Caco-2 (cell line): ENCODE results near the gene OGFOD1. TPM values are rescaled to one million over a fixed set of nuclear protein-coding genes. Genes with fewer than 3 reads are reported as not detected.

Source experiments
- BruUV-seq: library from RNA; stranded (reverse); fragments of 400-500 nt; replicated peaks from 2 replicates; lab custom pipeline; 2021; lab: Mats Ljungman, UMichigan
- CTCF ChIA-PET: fragments of 300-600 bp; sonication (Branson Sonifier 250); formaldehyde crosslinking; loops from one replicate; lab custom pipeline; 2022; ENCODE audit warnings: antibody characterized with exemption; lab: Charles Lee
- POLR2A ChIA-PET: fragments of 300-600 bp; sonication (Branson Sonifier 250); formaldehyde crosslinking; loops from one replicate; lab custom pipeline; 2022; ENCODE audit warnings: antibody characterized with exemption; lab: Charles Lee
- DNase-seq, 2 experiments: peaks; one replicate each; pipeline versions ENCODE4 v3.0.0 to v3.0.0-alpha.2; 2020 to 2022
- H3K27me3 ChIP-seq: replicated peaks from 2 replicates; pipeline ENCODE4 v1.6.0; 2011; ENCODE audit warnings: low read length; ENCODE audit not compliant: control insufficient read depth, insufficient read depth
- H3K36me3 ChIP-seq: 2 replicates; pipeline ENCODE4 v1.5.1; 2011; ENCODE audit warnings: low read length; ENCODE audit not compliant: control insufficient read depth, insufficient read depth
- H3K4me1 ChIP-seq: fragments of 250-450 bp; sonication (Bioruptor Pico); 2 replicates; pipeline ENCODE4 v1.5.1; 2020; ENCODE audit warnings: mild to moderate bottlenecking
- H3K4me3 ChIP-seq: 2 replicates; pipeline ENCODE4 v1.5.1; 2011; ENCODE audit warnings: low read depth, mild to moderate bottlenecking, control low read depth, low read length
- H3K9me3 ChIP-seq: fragments of 250-450 bp; sonication (Bioruptor Pico); 2 replicates; pipeline ENCODE4 v1.5.1; 2020; ENCODE audit warnings: mild to moderate bottlenecking, moderate library complexity
- H3K27ac Mint-ChIP-seq: one replicate; pipeline ENCODE4 v1.8.0; 2022; ENCODE audit warnings: mixed read lengths; ENCODE audit not compliant: unreplicated experiment
- H3K27me3 Mint-ChIP-seq: one replicate; pipeline ENCODE4 v1.8.0; 2022; ENCODE audit warnings: mixed read lengths; ENCODE audit not compliant: insufficient read depth, unreplicated experiment
- H3K36me3 Mint-ChIP-seq: one replicate; pipeline ENCODE4 v1.8.0; 2022; ENCODE audit warnings: mild to moderate bottlenecking, mixed read lengths; ENCODE audit not compliant: insufficient read depth, unreplicated experiment
- H3K4me1 Mint-ChIP-seq: one replicate; pipeline ENCODE4 v1.8.0; 2022; ENCODE audit warnings: low read depth, mixed read lengths; ENCODE audit not compliant: unreplicated experiment
- H3K4me3 Mint-ChIP-seq: one replicate; pipeline ENCODE4 v1.8.0; 2022; ENCODE audit warnings: mild to moderate bottlenecking, moderate library complexity, mixed read lengths; ENCODE audit not compliant: unreplicated experiment
- H3K9me3 Mint-ChIP-seq: one replicate; pipeline ENCODE4 v1.8.0; 2022; ENCODE audit warnings: mixed read lengths; ENCODE audit not compliant: unreplicated experiment
- intact Hi-C: fragments of 100-400 bp; cut with micrococcal nuclease; formaldehyde crosslinking; loops from one replicate; pipeline ENCODE4 v1.10.0; 2022; ENCODE audit not compliant: unreplicated experiment
- total RNA-seq: library from RNA; stranded (reverse); gene quantifications from 2 replicates; pipeline ENCODE4 v1.2.3, GENCODE V29; 2022
- TF ChIP-seq, protein P1 (sequence below), 2 experiments: fragments of 200-600 bp in 1 of 2; IDR thresholded peaks; 1 replicate in 1 of 2; 2 replicates in 1 of 2; pipeline versions ENCODE4 v1.5.1 to v1.8.0; 2011 to 2022; ENCODE audit warnings: antibody characterized with exemption in 1 of 2, control low read depth in 1 of 2, inconsistent platforms in 1 of 2, low read depth in 1 of 2, low read length in 1 of 2, mild to moderate bottlenecking in 1 of 2, moderate library complexity in 1 of 2; ENCODE audit not compliant: insufficient read depth in 1 of 2, severe bottlenecking in 1 of 2, unreplicated experiment in 1 of 2

Gene OGFOD1
- total RNA-seq, 1 experiment from 2014 or later, result 79.0 TPM

DNA sequence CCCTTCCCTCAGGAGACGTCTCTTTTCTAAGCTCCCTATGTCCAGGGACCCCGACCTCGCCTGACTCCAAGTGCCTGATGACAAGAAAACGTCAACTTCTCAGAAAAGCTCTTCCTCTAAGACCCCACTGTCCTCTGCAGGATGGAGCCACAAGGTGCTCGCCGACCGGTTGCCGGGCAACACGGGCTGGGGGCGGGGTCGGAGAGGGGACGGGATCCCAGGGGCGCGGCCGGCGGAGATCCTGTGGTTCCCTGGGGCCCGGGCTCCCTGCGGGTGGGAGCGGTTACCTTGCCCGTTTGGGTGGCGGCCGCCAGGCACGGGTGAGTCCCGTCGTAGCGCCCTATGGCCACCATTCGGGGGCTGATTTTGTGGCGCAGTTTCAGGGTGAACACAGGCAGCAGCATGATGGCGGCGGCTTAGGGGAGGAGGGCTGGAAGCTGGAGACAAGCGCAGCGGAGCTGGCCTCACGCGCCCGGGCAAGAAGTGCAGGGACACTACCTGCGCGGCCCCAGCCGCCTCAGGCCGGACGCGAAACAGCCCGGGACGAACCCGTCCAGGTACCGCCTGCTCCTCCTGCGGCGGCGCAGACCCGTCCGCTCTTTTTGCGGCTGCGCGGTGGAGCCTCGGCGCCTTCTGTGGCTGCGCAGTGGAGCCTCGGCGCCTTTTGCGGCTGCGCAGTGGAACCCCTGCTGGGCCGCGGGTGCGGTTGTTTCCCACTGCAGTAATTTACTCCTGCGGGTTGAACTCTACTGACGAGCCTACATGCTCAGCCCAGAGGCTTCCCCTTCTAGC, 68.3 kb downstream of the OGFOD1 start, which contains the start of gene BBS2:
TSS of gene BBS2 (minus strand) at position 566 of the 792 bp plus-strand sequence. CDS start at position 404, 162 bp downstream.
- ChIA-PET CTCF (interaction anchor here (1.0 kb wide), 1 partner anchor 81 kb away, joined by 5 read pairs; no protein-coding TSS in a partner anchor), POLR2A (no interaction called here)
- intact Hi-C loops, result loop anchor here (10.0 kb wide), 1 partner anchor 1015 kb away; the partner anchor contains the start of gene LPCAT2
- BruUV-seq, result no TSS peak
- H3K4me1 Mint-ChIP-seq, result peaks cover 7% of the 10 kb centered on the region
- no peaks in the 10 kb centered on the region for H3K27me3 ChIP-seq
- no peaks in the 10 kb centered on the region for H3K27me3 Mint-ChIP-seq
- H3K9me3 Mint-ChIP-seq, result no peaks in the 10 kb centered on the region
- H3K4me3 Mint-ChIP-seq, result peak within 1 kb of the TSS; percentile 81
- H3K27ac Mint-ChIP-seq, result peak within 1 kb of the TSS; percentile 79
- peaks cover 7% of the 10 kb centered on the region for H3K4me1 ChIP-seq
- H3K36me3 Mint-ChIP-seq, result no peaks in the 10 kb centered on the region
- no peaks in the 10 kb centered on the region for H3K9me3 ChIP-seq
- peak within 1 kb of the TSS; percentile 59 for H3K4me3 ChIP-seq
- no peaks in the 10 kb centered on the region for H3K36me3 ChIP-seq
- DNase-seq, result peak; percentile 93 to 96
- TF ChIP-seq, protein P1, sequence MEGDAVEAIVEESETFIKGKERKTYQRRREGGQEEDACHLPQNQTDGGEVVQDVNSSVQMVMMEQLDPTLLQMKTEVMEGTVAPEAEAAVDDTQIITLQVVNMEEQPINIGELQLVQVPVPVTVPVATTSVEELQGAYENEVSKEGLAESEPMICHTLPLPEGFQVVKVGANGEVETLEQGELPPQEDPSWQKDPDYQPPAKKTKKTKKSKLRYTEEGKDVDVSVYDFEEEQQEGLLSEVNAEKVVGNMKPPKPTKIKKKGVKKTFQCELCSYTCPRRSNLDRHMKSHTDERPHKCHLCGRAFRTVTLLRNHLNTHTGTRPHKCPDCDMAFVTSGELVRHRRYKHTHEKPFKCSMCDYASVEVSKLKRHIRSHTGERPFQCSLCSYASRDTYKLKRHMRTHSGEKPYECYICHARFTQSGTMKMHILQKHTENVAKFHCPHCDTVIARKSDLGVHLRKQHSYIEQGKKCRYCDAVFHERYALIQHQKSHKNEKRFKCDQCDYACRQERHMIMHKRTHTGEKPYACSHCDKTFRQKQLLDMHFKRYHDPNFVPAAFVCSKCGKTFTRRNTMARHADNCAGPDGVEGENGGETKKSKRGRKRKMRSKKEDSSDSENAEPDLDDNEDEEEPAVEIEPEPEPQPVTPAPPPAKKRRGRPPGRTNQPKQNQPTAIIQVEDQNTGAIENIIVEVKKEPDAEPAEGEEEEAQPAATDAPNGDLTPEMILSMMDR (IDR thresholded peaks at IDR 0.05; ENCODE audit: insufficient read depth in 1 of 2, low read depth in 1 of 2, low read length in 1 of 2, severe bottlenecking in 1 of 2, unreplicated experiment in 1 of 2), result no peak

DNA sequence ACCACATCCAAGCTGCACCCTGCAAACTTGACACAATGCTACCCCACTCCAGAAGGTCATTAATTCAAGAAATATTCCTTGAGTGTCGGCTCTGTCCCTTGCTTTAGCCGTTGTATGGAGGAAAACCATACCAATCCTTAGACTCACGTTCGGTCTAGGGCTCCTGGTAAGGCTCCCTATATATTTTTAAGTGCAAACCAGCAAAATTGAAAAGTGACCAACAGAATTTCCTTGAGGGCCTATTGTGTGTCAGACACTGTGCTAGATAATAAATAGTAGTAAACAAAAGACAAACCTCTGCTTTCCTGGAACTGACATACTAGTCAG, 68.9 kb downstream of the OGFOD1 start:
- no TSS peak for BruUV-seq
- H3K9me3 Mint-ChIP-seq, result no peaks in the 10 kb centered on the region
- CTCF ChIA-PET, result interaction anchor here (1.0 kb wide), 1 partner anchor 81 kb away, joined by 5 read pairs; no protein-coding TSS in a partner anchor
- Histone ChIP-seq H3K27me3 (no peaks in the 10 kb centered on the region), H3K4me1 (peaks cover 7% of the 10 kb centered on the region), H3K4me3 (peak overlapping the region; percentile 59), H3K9me3 (no peaks in the 10 kb centered on the region), H3K36me3 (no peaks in the 10 kb centered on the region)
- H3K36me3 Mint-ChIP-seq, result no peaks in the 10 kb centered on the region
- H3K27me3 Mint-ChIP-seq, result no peaks in the 10 kb centered on the region
- H3K4me3 Mint-ChIP-seq, result peak overlapping the region; percentile 81
- no peak for DNase-seq
- peaks cover 7% of the 10 kb centered on the region for H3K4me1 Mint-ChIP-seq
- H3K27ac Mint-ChIP-seq, result peak overlapping the region; percentile 79
- POLR2A ChIA-PET, result no interaction called here
- TF ChIP-seq, protein P1 (IDR thresholded peaks at IDR 0.05; ENCODE audit: insufficient read depth in 1 of 2, low read depth in 1 of 2, low read length in 1 of 2, severe bottlenecking in 1 of 2, unreplicated experiment in 1 of 2), result no peak
- intact Hi-C loops, result loop anchor here (10.0 kb wide), 1 partner anchor 1015 kb away; the partner anchor contains the start of gene LPCAT2

- Mint-ChIP-seq H3K27ac (no peak overlapping the region), H3K9me3 (no peaks in the 10 kb centered on the region), H3K4me1 (peaks cover 5% of the 10 kb centered on the region), H3K27me3 (peaks cover 15% of the 10 kb centered on the region), H3K36me3 (no peaks in the 10 kb centered on the region), H3K4me3 (no peak overlapping the region)
- TF ChIP-seq, protein P1 (IDR thresholded peaks at IDR 0.05; ENCODE audit: insufficient read depth in 1 of 2, low read depth in 1 of 2, low read length in 1 of 2, severe bottlenecking in 1 of 2, unreplicated experiment in 1 of 2), result no peak
- no TSS peak for BruUV-seq
- intact Hi-C loops, result loop anchor here (10.0 kb wide), 1 partner anchor 1020 kb away; the partner anchor contains the start of gene LPCAT2
- ChIA-PET POLR2A (no interaction called here), CTCF (no interaction called here)
- no peak overlapping the region for H3K4me3 ChIP-seq
- no peaks in the 10 kb centered on the region for H3K9me3 ChIP-seq
- no peaks in the 10 kb centered on the region for H3K36me3 ChIP-seq
- peaks cover 5% of the 10 kb centered on the region for H3K4me1 ChIP-seq
- DNase-seq, result no peak
- H3K27me3 ChIP-seq, result no peaks in the 10 kb centered on the region
Observed at GRCh38 chr16:56525236-56525635, 73.9 kb downstream of the OGFOD1 start.

Other genes starting within 250 kb of the OGFOD1 start
- 101 and 106 TPM in 2 replicates for gene AMFR, start 26.0 kb upstream of the OGFOD1 start, total RNA-seq
- gene NUDT21, start 222 bp upstream of the OGFOD1 start, total RNA-seq, result 305 and 311 TPM in 2 replicates
- gene BBS2, start 68.5 kb downstream of the OGFOD1 start, total RNA-seq, result 25.6 and 27.7 TPM in 2 replicates
- not detected in 2 replicates for gene MT4, start 113.5 kb downstream of the OGFOD1 start, total RNA-seq
- not detected in 2 replicates for gene MT3, start 138.0 kb downstream of the OGFOD1 start, total RNA-seq
- gene MT2A, start 157.0 kb downstream of the OGFOD1 start, total RNA-seq, result 4.3 and 10.5 TPM in 2 replicates
- 0.56 and 2.0 TPM in 2 replicates for gene MT1E, start 174.2 kb downstream of the OGFOD1 start, total RNA-seq
- gene MT1M, start 181.1 kb downstream of the OGFOD1 start, total RNA-seq, result not detected in 2 replicates
- 2.0 and 2.5 TPM in 2 replicates for gene MT1A, start 187.1 kb downstream of the OGFOD1 start, total RNA-seq
- gene MT1B, start 200.3 kb downstream of the OGFOD1 start, total RNA-seq, result not detected in 2 replicates
- gene MT1F, start 206.4 kb downstream of the OGFOD1 start, total RNA-seq, result 2.8 and 12.5 TPM in 2 replicates
- not detected in 2 replicates for gene MT1G, start 216.5 kb downstream of the OGFOD1 start, total RNA-seq
- gene MT1H, start 218.3 kb downstream of the OGFOD1 start, total RNA-seq, result not detected in 2 replicates
- gene MT1X, start 230.9 kb downstream of the OGFOD1 start, total RNA-seq, result 4.4 and 18.3 TPM in 2 replicates